Measurements from ENCODE around the gene DNAH8.

DNA sequence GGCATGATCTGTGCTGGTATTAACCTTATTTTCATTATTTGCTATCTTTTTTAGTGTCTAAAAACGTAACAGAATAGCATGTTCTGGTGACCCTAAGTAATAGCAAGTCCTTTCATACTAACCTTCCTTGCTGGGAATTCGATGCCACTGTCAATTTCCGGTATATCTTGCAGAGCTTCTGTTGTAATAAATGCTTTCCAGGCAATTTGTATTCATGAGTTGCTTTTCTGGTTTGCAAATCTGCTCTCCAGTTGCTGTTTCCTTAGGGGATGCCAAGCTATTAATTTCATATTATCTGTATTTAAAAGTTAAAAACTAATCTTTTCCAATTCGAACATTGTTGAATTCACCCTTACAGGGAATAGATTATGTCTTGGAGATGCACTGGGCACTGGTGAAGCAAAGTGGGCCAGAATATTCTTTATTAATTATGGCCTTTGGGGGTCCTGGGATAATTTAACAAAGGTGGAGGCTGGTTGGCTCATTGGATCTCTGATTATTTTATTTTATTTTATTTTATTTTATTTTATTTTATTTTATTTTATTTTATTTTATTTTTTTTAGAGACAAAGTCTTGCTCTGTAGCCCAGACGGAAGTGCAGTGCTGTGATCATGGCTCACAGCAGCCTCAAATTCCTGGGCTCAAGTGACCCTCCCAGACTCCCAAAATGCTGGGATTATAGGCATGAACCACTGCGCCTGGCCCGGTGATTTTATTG, 209.8 kb downstream of the DNAH8 start:
- TF ChIP-seq, protein P1, sequence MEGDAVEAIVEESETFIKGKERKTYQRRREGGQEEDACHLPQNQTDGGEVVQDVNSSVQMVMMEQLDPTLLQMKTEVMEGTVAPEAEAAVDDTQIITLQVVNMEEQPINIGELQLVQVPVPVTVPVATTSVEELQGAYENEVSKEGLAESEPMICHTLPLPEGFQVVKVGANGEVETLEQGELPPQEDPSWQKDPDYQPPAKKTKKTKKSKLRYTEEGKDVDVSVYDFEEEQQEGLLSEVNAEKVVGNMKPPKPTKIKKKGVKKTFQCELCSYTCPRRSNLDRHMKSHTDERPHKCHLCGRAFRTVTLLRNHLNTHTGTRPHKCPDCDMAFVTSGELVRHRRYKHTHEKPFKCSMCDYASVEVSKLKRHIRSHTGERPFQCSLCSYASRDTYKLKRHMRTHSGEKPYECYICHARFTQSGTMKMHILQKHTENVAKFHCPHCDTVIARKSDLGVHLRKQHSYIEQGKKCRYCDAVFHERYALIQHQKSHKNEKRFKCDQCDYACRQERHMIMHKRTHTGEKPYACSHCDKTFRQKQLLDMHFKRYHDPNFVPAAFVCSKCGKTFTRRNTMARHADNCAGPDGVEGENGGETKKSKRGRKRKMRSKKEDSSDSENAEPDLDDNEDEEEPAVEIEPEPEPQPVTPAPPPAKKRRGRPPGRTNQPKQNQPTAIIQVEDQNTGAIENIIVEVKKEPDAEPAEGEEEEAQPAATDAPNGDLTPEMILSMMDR (IDR thresholded peaks at IDR 0.05; ENCODE audit: insufficient read depth, low read length, poor library complexity, severe bottlenecking) = no peak
- no peak for TF ChIP-seq EZH2phosphoT487 (conservative IDR thresholded peaks at IDR 0.05; ENCODE audit: low read length)

Measured in SU-DHL-6 (cell line).